HG03108 (cell line): ENCODE measurements around the gene PHF21A.
A peak's percentile ranks its signal among the peaks of the same experiment; 100 is the strongest.
"Not testable (repeated sequence)": the region's sequence is repeated elsewhere in the genome, so short reads cannot be mapped to it uniquely, and the experiment has no call there.

ENCODE experiments used
- ATAC-seq: cut with Tn5 transposase; IDR thresholded peaks from one replicate; pipeline ENCODE4 v1.9.1; 2021; ENCODE audit warnings: moderate library complexity; ENCODE audit not compliant: unreplicated experiment

Gene PHF21A

DNA sequence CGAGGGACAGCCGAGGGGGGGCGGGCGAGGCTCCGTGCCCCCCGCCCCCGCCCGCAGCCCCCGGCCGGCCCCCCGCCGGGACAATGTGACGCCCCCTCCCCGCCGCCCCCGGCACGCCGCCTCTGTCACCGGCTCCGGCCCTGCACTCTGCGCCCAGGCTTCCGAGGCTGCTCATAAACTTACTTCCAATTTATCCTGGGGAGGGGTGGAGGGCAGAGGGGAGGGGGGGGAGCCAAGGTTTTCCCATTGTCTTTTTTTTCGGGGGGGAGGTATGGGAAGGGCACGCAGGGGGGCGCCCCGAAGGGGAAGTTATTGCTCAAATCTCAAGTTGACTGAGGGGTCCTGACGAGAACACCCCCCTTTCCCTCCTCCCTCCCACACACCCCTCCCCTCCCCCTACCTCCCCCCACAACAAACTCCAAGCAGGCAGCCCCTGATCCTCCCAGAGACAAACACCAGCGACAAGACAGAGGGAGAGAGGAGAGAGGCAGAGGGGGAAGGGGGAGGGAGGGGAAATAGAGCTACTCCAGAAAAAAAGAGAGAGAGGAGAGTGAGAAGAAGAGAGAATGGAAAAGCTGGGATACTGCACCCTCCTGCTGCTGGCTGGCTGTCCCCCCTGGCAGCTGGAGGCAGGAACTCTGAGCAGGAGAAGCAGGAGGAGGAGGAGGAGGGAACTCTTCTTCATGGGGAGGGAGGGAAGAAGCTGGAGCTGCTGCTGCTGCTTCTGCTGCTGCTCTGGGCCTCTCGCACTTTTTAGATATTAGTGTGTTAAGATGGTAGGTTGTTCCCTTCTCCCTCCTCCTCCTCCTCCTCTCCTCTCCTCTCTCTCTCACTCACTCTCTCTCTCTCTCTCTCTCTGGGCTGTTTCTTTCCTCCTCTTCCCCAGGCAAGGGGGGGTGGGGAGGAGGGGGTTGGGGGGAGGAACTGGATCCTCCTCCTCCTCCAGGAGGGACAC is 631 bp downstream of the PHF21A start:
- ATAC-seq: no peak

DNA sequence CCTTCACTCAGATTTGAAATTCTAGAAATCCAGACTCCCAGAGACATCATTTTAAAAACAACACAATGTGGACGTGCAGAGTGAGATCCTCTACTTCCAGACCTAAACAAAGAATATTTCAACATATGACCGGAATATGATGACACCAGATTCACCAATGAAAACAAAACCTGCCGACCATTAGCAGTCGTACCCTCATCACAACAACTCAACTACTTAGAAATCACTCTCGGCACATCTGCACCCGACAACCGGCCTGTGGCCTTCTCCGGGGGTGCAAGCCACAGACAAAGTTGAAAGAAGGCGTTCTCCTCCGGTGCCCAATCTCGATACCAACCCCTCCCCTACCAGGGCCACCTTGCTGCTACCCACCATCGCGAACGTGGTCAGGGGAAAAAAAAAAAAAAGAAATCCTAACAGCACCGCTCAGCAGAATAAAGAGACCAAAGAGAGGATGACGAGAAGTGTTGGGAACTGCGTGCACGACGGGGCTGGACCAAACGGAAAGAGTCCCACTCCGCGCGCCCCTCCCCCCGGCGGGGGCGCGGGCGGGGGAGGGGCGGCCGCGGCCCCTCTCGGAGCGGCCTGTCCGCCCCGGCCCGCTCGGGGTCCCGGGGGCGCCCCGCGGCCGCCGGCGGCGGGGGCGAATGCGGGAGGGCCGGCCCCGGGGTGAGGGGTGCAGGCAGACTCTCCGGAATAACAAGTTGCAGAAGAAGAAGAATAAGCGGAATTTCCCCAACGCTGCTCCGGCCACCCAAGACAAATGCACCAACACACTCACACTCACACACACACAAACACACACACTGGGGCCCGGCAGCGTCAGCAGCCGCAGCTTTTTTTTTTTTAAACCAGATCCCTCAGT is 1.7 kb downstream of the PHF21A start:
- ATAC-seq: no peak

- no peak for ATAC-seq
Observed at GRCh38 chr11:46118702-46119351, 2.4 kb downstream of the PHF21A start.

- ATAC-seq: no peak
Observed at GRCh38 chr11:46117842-46118241, 3.4 kb downstream of the PHF21A start.

DNA sequence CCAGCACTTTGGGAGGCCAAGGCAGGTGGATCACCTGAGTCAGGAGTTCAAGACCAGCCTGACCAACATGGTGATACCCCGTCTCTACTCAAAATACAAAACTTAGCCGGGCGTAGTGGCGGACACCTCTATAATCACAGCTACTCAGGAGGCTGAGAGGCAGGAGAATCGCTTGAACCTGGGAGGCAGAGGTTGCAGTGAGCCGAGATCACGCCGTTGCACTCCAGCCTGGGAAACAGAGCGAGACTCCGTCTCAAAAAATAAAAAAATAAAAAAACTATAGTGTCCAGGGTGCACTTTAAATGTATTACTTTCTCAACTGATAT is 4.6 kb downstream of the PHF21A start:
- ATAC-seq: not testable (repeated sequence)

DNA sequence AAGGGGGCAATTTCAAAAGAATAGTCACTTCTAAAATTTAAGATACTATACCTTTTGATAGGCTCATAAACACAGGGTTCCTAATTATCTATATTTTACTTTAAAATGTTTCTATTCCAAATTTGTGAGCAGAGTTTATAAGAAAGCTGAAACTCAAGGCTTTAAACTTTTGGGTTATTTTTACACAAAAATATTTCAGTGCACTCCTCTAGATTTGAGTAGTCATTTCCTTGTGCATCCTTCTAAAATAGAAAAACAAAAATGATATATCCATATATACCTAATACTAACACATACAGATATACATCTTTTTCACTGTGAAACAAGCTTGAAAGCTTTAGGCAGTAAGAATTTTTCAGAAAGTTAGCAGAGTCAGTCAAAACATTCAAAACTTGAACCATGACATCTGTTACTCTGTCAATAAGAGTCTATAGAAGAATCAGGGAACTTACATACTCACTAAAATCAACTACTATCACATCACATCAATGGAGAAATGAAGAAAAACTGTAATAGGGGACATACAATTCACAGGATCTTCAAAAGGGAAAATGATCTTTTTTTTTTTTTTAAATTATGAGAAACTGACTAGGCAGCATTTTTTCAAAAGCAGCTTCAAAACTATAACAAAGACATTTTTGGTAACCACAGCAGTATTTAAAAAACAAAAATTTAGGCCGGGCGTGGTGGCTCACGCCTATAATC is 5.1 kb downstream of the PHF21A start:
- ATAC-seq: no peak

- ATAC-seq: no peak
Observed at GRCh38 chr11:46114961-46115360, 6.3 kb downstream of the PHF21A start.

GRCh38 chr11:46114378-46114777 is 6.9 kb downstream of the PHF21A start:
- ATAC-seq: no peak

GRCh38 chr11:46112961-46113607 is 8.2 kb downstream of the PHF21A start:
- ATAC-seq: peak; percentile 35

- ATAC-seq: no peak
Observed at GRCh38 chr11:46108751-46109150, 12.5 kb downstream of the PHF21A start.

GRCh38 chr11:46107780-46108179 is 13.5 kb downstream of the PHF21A start:
- ATAC-seq: no peak

DNA sequence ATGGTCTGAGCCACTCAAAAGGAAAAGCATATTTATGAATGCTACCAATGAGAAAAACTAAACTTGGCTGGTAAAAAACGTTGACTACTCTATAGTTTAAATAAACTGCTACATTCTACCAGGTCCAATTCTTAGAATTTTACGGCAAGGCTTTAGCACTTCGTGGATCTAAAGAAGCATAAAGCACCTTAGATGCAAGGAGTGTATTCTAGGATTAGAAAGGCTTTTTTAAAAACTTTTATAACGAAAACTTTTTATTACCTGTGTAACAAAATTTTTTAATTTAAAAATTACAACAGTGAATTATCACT is 13.9 kb downstream of the PHF21A start:
- no peak for ATAC-seq

GRCh38 chr11:46106530-46107407 is 14.5 kb downstream of the PHF21A start:
- ATAC-seq: no peak

- no peak for ATAC-seq
Observed at GRCh38 chr11:46105926-46106325, 15.3 kb downstream of the PHF21A start.

DNA sequence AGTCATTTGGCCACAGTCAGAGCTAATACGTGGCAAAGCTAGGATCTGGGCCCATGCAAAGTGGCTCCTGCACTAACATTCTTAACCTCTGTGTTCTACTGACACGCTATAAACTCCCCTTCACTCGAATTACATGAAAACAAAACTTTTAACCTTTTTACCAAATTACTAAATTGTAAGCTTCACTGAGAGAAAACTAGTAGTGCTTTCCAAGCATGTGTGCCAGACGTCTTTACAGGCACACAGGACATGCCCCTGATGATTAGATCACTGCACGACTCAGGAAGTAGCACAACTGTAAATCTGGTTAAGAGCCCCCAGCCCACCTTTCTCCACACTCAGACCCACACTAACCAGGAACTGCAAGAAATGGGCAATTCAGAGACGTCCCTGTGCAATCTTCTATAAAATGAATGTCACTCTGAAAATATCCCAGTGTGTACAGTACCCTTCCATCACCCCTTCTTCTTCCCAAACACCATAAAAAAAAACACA is 16.1 kb downstream of the PHF21A start:
- ATAC-seq: no peak

- no peak for ATAC-seq
Observed at GRCh38 chr11:46102843-46103242, 18.4 kb downstream of the PHF21A start.

- peak; percentile 81 for ATAC-seq
Observed at GRCh38 chr11:46100670-46101069, 20.6 kb downstream of the PHF21A start.

DNA sequence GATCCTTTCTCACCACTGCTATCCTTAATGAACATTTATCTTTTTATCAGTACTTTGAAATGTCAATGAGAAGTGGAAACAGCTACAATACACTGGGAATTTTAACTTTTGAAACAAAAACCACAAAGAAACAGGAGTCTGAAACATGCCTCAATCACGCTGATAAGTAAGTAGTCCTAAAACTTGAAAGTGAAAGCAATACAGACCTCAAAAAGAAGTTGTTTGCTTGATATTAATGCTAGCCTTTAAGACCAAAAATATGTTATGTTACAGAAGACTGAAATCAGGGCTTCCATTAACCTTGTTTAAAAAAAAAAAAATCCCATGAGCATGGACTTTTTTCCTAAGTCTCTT is 21.3 kb downstream of the PHF21A start:
- ATAC-seq: no peak

DNA sequence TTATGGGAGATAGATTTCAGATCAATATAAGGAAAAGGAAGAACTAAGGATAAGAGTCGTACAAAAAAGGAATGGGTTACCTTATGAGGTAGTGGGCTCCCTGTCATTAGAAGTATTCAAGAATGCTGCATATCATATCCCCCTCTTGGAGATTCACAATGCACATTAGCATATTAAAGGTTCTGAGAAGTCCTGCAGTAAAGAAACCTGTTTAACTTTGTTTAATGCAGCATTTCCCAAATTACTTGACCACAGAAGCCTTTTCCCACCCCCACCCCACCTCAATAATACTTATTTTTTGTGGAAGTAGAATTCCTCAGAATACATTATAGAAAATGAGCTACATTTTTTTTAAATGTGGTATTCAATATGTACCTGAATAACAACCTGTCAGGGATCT is 30.9 kb downstream of the PHF21A start:
- ATAC-seq: no peak
